Progenitor cell of endocrine pancreas (in vitro differentiated cells): ENCODE data around the gene RHOT1. TPM values are rescaled to one million over a fixed set of nuclear protein-coding genes. Genes with fewer than 3 reads are reported as not detected.

Experiments used
- DNase-seq: peaks from one replicate; pipeline ENCODE4 v3.0.0; 2021; ENCODE audit warnings: low spot score; ENCODE audit not compliant: unreplicated experiment
- H3K27ac Mint-ChIP-seq: 2 replicates; pipeline ENCODE4 v1.8.0; 2021; ENCODE audit warnings: mild to moderate bottlenecking, moderate library complexity, mixed read lengths
- H3K27me3 Mint-ChIP-seq: 2 replicates; pipeline ENCODE4 v1.8.0; 2021; ENCODE audit warnings: mixed read lengths
- H3K36me3 Mint-ChIP-seq: 2 replicates; pipeline ENCODE4 v1.8.0; 2022; ENCODE audit warnings: mixed read lengths; ENCODE audit not compliant: insufficient read depth
- H3K4me1 Mint-ChIP-seq: 2 replicates; pipeline ENCODE4 v1.8.0; 2021; ENCODE audit warnings: low read depth, mixed read lengths
- H3K4me3 Mint-ChIP-seq: 2 replicates; pipeline ENCODE4 v1.8.0; 2021; ENCODE audit warnings: low read depth, mild to moderate bottlenecking, moderate library complexity, mixed read lengths
- H3K9me3 Mint-ChIP-seq: 2 replicates; pipeline ENCODE4 v1.8.0; 2021; ENCODE audit warnings: low read depth, mixed read lengths
- CTCF ChIP-seq: fragments of 200-600 bp; sonication (generic); IDR thresholded peaks from one replicate; pipeline ENCODE4 v1.5.0; 2021; ENCODE audit warnings: antibody characterized with exemption, mild to moderate bottlenecking; ENCODE audit not compliant: unreplicated experiment
- total RNA-seq: library from RNA; stranded (reverse); gene quantifications from 2 replicates; pipeline ENCODE4 v1.2.1, GENCODE V29; 2021

RHOT1 gene
- total RNA-seq, 1 donor from 2014 or later: 33.1 TPM

DNA sequence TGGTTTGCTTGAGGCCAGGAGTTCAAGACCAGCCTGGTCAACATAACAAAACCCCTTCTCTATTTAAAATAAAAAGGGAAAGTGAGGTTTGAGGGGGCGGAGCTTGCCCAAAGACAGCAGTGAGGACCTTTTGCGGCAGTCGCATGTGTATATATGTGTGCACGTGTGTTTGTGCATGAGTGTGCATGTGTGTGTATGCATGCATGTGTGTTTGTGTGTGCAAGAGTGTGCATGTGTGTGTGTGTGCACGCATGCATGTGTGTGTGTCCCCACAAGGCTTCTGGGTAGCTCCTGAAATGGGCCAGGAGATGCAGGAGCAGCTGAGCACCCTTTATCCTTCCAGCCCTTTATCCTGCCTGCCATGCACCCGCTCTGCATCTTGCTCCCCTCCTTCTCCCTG, 132.3 kb downstream of the RHOT1 start:
- DNase-seq: no peak
- no peaks in the 10 kb centered on the region for H3K4me1 Mint-ChIP-seq
- peaks cover 35% of the 10 kb centered on the region for H3K27me3 Mint-ChIP-seq
- no peak overlapping the region for H3K4me3 Mint-ChIP-seq
- H3K9me3 Mint-ChIP-seq: no peaks in the 10 kb centered on the region
- H3K27ac Mint-ChIP-seq: no peak overlapping the region
- no peak for TF ChIP-seq CTCF
- H3K36me3 Mint-ChIP-seq: no peaks in the 10 kb centered on the region

Other genes starting within 250 kb of the RHOT1 start
- 83.6 and 87.5 TPM in 2 replicates for gene UTP6, start 240.8 kb upstream of the RHOT1 start, total RNA-seq
- 37.5 and 38.3 TPM in 2 replicates for gene SUZ12, start 205.5 kb upstream of the RHOT1 start, total RNA-seq
- 27.6 and 28.7 TPM in 2 replicates for gene LRRC37B, start 135.1 kb upstream of the RHOT1 start, total RNA-seq
- gene RHBDL3, start 123.3 kb downstream of the RHOT1 start, total RNA-seq: 0.50 and 0.82 TPM in 2 replicates
- gene C17orf75, start 199.7 kb downstream of the RHOT1 start, total RNA-seq: 39.1 TPM in 2 replicates
- 226 and 240 TPM in 2 replicates for gene ZNF207, start 207.7 kb downstream of the RHOT1 start, total RNA-seq